ENCODE measurements around the gene ZNF107. TPM values are rescaled to one million over a fixed set of nuclear protein-coding genes. Genes with fewer than 3 reads are reported as not detected.

ZNF107 gene
- total RNA-seq, 3 donors from 2014 or later = 3.7 to 72.7 (median 33.1) TPM

DNA sequence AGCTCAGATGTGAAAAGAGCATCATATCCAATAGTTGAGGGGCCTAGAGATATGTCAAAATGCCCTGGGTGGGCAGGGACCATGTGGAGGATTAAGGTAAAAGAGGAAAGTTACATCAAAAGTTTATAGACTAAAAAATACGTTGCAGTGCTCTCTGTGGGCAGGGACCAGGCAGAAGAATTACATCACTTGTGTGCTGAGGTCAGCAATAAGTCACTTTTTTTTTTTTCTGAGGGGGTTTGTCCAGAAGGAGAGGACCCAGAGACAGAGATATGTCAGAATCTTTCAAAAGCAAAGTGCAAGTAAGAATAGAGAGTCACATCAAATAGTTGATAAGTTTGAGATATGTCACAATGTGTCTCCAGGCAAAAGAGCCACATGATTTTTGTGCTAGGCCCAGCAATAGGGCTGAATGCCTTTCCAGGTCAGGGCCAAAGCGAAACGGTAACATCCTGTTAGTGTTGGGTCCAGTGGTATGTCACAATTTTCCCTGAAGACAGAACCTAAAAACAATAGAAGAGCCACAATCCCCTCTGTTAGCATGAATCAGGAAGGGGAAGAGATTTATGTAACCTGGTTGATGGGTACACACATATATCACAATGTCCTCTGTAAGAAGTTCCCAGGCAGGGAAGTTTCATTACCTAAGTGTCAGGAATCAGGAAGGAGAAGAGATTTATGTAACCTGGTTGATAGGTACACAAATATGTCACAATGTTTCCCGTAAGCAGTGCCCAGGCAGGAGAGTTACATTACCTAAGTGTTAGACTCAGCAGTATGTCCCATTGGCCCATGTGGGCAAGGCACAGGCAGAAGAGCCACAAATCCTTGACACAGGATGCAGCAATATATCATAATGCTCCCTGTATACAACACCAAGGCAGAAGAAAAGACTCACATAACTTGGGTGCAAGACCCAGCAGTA is 28.1 kb upstream of the ZNF107 start:
- intact Hi-C loops (cut with DNase I; ENCODE audit: low total_unique reads) = no loop called here
- H3K4me1 ChIP-seq = peaks cover 0 to 8% of the 10 kb centered on the region in 2 donors
- TF ChIP-seq POLR2AphosphoS5 (IDR thresholded peaks at IDR 0.05) = peak in 1 of 3 donors; percentile 64
- TF ChIP-seq CTCF (IDR thresholded peaks at IDR 0.05) = no peak
- DNase-seq (ENCODE audit: low spot score in 2 of 2) = peak in 1 of 2 donors; percentile 68
- no peaks in the 10 kb centered on the region for H3K36me3 ChIP-seq
- no peaks in the 10 kb centered on the region for H3K9me3 ChIP-seq
- H3K4me3 ChIP-seq = no peak overlapping the region
- no peaks in the 10 kb centered on the region for H3K27me3 ChIP-seq
- peak overlapping the region; percentile 85 to 93 for H3K27ac ChIP-seq

DNA sequence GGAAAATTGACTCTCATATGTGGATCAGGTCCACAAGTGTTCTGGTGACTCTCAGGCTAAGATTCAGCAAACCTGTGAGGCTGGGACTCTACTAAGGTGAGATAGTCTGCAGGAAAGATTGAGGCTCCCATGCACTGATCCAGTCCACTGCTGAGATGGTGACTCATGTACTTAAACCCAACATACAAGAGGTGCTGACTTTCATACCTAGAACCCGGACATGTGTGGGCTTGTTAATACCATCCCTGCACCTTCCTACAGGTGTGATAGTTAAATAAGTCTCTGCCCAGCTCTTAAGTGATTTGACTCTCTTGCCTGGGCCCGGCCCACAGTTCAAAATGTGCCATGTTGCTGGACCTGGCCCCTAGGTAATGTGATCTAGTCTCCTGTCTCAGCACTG is 27.1 kb upstream of the ZNF107 start:
- no peak overlapping the region for H3K4me3 ChIP-seq
- H3K36me3 ChIP-seq = no peaks in the 10 kb centered on the region
- no peaks in the 10 kb centered on the region for H3K9me3 ChIP-seq
- H3K27ac ChIP-seq = peak overlapping the region; percentile 85 to 93
- no peak for TF ChIP-seq CTCF (IDR thresholded peaks at IDR 0.05)
- no peak for TF ChIP-seq POLR2A (IDR thresholded peaks at IDR 0.05)
- TF ChIP-seq POLR2AphosphoS5 (IDR thresholded peaks at IDR 0.05) = no peak
- peaks cover 0 to 8% of the 10 kb centered on the region in 2 donors for H3K4me1 ChIP-seq
- intact Hi-C loops (cut with DNase I; ENCODE audit: low total_unique reads) = no loop called here
- no peak for DNase-seq (ENCODE audit: low spot score in 2 of 2)
- no peaks in the 10 kb centered on the region for H3K27me3 ChIP-seq

DNA sequence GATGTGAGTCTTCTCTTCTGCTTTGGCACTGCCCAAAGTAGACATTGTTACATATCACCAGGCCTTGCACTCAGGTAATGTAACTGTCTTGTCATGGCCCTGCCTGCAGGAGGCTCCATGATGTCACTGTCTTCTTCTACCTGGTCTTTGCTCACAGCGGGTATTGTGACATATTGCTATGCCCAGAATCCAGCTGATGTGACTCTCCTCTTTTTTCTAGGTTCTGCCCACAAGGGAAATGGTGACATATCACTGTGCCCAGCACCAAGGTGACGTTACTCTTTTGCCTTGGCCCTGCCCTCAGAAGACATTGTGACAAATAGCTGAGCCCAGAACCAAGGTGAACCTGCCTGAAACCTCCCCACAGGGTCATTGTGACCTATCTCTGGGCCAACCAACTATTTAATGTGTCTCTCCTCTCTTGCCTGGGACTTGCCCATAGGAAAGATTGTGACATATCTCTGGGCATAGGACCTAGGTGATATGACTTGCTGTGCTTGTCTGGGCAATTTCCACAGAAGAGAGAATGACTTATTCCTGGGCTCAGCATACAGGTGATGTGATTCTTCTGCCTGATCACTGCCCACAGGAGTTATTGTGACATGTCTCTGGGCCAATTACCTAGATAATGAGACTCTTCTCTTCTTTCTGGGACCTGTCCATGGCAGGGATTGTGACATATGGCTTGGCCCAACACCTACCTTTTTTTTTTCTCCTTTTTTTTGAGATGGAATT is 26.5 kb upstream of the ZNF107 start:
- no peak for DNase-seq (ENCODE audit: low spot score in 2 of 2)
- peak overlapping the region; percentile 85 to 93 for H3K27ac ChIP-seq
- no peaks in the 10 kb centered on the region for H3K27me3 ChIP-seq
- peaks cover 0 to 8% of the 10 kb centered on the region in 2 donors for H3K4me1 ChIP-seq
- no peaks in the 10 kb centered on the region for H3K9me3 ChIP-seq
- H3K36me3 ChIP-seq = no peaks in the 10 kb centered on the region
- TF ChIP-seq POLR2A (IDR thresholded peaks at IDR 0.05) (no peak), CTCF (IDR thresholded peaks at IDR 0.05) (peak in 2 of 3 donors; percentile 12 to 24), POLR2AphosphoS5 (IDR thresholded peaks at IDR 0.05) (no peak)
- H3K4me3 ChIP-seq = no peak overlapping the region
- intact Hi-C loops (cut with DNase I; ENCODE audit: low total_unique reads) = no loop called here

GRCh38 chr7:64640504-64640903 is 25.4 kb upstream of the ZNF107 start:
- Histone ChIP-seq H3K9me3 (no peaks in the 10 kb centered on the region), H3K27ac (peak overlapping the region; percentile 85 to 93), H3K4me1 (peaks cover 0 to 8% of the 10 kb centered on the region in 2 donors), H3K36me3 (no peaks in the 10 kb centered on the region), H3K27me3 (no peaks in the 10 kb centered on the region), H3K4me3 (no peak overlapping the region)
- TF ChIP-seq POLR2AphosphoS5 (IDR thresholded peaks at IDR 0.05) = no peak
- TF ChIP-seq POLR2A (IDR thresholded peaks at IDR 0.05) = no peak
- TF ChIP-seq CTCF (IDR thresholded peaks at IDR 0.05) = no peak
- intact Hi-C loops (cut with DNase I; ENCODE audit: low total_unique reads) = no loop called here
- no peak for DNase-seq (ENCODE audit: low spot score in 2 of 2)

DNA sequence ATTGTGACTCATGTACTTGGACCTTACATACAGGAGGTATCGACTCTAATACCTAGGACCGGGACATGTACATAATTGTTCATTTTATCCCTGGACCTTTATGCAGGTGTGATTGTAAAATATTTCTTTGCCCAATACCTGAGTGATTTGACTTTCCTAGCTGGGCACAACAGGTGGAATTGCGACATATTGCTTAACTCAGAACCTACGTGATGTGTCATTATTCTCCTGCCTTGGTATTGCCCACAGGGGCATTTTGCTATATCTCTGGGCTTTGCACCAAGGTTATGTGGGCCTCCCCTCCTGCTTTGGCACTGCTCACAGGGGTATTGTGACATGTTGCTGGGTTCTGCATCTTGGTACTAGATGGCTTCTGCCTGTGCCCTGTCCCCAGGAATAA is 23.9 kb upstream of the ZNF107 start:
- Histone ChIP-seq H3K36me3 (no peaks in the 10 kb centered on the region), H3K4me3 (no peak overlapping the region), H3K27ac (peak overlapping the region; percentile 44 to 77), H3K9me3 (no peaks in the 10 kb centered on the region), H3K27me3 (no peaks in the 10 kb centered on the region), H3K4me1 (peaks cover 0 to 7% of the 10 kb centered on the region in 2 donors)
- no peak for DNase-seq (ENCODE audit: low spot score in 2 of 2)
- TF ChIP-seq CTCF (IDR thresholded peaks at IDR 0.05) (no peak), POLR2AphosphoS5 (IDR thresholded peaks at IDR 0.05) (peak in 1 of 3 donors; percentile 28)
- intact Hi-C loops (cut with DNase I; ENCODE audit: low total_unique reads) = no loop called here
